Panc1 (cell line): ENCODE data around the gene SULT2B1.

Experiments
- POLR2AphosphoS5 ChIP-seq: IDR thresholded peaks from 2 replicates; pipeline ENCODE4 v1.6.1; 2012; ENCODE audit warnings: mild to moderate bottlenecking, low read depth, low read length, moderate library complexity
- TCF7L2 ChIP-seq: IDR thresholded peaks from 2 replicates; pipeline ENCODE4 v1.6.1; 2011; ENCODE audit warnings: mild to moderate bottlenecking, low read depth, low read length, inconsistent platforms
- TF ChIP-seq, protein P1 (sequence below): fragments of 450-650 bp; IDR thresholded peaks from 2 replicates; pipeline ENCODE4 v1.5.1; 2017; ENCODE audit warnings: mild to moderate bottlenecking
- TF ChIP-seq, protein P2 (sequence below), 2 experiments: IDR thresholded peaks; 2 replicates each; pipeline ENCODE4 v1.6.1; 2011 to 2012; ENCODE audit warnings: low read depth in 2 of 2, control low read depth in 1 of 2, low read length in 1 of 2, mild to moderate bottlenecking in 1 of 2, moderate library complexity in 1 of 2; ENCODE audit not compliant: insufficient read depth in 1 of 2

DNA sequence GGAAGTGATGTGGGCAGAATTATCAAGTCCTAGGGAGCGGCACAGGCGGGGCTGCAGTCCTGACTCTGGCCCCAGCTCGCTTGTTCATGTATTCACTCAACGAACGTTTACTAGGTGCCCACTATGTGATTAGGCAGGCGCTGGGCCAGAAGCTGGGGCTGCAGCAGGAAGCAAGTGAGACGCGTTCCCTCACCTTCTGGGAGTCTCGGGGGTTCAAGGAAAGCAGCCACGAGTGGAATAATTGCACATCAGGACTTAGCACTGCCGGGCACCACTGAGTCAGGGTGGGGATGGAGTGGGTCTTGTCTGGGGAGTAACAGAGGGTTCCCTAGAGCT, 37.9 kb upstream of the SULT2B1 start:
- TF ChIP-seq, protein P1, sequence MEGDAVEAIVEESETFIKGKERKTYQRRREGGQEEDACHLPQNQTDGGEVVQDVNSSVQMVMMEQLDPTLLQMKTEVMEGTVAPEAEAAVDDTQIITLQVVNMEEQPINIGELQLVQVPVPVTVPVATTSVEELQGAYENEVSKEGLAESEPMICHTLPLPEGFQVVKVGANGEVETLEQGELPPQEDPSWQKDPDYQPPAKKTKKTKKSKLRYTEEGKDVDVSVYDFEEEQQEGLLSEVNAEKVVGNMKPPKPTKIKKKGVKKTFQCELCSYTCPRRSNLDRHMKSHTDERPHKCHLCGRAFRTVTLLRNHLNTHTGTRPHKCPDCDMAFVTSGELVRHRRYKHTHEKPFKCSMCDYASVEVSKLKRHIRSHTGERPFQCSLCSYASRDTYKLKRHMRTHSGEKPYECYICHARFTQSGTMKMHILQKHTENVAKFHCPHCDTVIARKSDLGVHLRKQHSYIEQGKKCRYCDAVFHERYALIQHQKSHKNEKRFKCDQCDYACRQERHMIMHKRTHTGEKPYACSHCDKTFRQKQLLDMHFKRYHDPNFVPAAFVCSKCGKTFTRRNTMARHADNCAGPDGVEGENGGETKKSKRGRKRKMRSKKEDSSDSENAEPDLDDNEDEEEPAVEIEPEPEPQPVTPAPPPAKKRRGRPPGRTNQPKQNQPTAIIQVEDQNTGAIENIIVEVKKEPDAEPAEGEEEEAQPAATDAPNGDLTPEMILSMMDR, result no peak
- no peak for TF ChIP-seq POLR2AphosphoS5
- TF ChIP-seq, protein P2, sequence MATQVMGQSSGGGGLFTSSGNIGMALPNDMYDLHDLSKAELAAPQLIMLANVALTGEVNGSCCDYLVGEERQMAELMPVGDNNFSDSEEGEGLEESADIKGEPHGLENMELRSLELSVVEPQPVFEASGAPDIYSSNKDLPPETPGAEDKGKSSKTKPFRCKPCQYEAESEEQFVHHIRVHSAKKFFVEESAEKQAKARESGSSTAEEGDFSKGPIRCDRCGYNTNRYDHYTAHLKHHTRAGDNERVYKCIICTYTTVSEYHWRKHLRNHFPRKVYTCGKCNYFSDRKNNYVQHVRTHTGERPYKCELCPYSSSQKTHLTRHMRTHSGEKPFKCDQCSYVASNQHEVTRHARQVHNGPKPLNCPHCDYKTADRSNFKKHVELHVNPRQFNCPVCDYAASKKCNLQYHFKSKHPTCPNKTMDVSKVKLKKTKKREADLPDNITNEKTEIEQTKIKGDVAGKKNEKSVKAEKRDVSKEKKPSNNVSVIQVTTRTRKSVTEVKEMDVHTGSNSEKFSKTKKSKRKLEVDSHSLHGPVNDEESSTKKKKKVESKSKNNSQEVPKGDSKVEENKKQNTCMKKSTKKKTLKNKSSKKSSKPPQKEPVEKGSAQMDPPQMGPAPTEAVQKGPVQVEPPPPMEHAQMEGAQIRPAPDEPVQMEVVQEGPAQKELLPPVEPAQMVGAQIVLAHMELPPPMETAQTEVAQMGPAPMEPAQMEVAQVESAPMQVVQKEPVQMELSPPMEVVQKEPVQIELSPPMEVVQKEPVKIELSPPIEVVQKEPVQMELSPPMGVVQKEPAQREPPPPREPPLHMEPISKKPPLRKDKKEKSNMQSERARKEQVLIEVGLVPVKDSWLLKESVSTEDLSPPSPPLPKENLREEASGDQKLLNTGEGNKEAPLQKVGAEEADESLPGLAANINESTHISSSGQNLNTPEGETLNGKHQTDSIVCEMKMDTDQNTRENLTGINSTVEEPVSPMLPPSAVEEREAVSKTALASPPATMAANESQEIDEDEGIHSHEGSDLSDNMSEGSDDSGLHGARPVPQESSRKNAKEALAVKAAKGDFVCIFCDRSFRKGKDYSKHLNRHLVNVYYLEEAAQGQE (IDR thresholded peaks at IDR 0.05; ENCODE audit: insufficient read depth in 1 of 2, low read depth in 2 of 2, low read length in 1 of 2), result no peak
- TF ChIP-seq TCF7L2, result no peak
